ENCODE measurements around the gene TMEM121. TPM values are rescaled to one million over a fixed set of nuclear protein-coding genes. Genes with fewer than 3 reads are reported as not detected.

TMEM121 gene
- total and polyA plus RNA-seq, 4 donors: 0.33 to 1.5 (median 0.37) TPM; not detected in 1

DNA sequence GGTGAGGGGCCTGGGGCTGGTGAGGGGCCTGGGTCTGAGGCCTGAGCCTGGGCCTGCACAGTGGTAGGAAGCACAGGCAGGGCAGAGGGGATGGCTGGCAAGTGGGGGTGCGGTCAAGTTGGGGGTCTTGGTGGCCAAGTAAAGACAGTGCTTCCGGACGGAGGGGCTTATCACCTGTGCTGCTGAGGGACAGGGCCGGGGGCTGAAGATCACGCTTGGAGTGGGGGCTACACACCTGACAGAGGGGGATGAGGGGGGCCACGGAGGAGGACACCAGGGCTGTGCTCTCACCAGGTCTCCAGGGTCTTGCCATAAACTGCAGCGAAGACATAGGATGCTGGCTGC lies 23.1 kb upstream of the TMEM121 start:
- Histone ChIP-seq H3K36me3 (ENCODE audit: control insufficient read depth in 4 of 4, insufficient read depth in 3 of 4, low read depth in 1 of 4, low read length in 3 of 4) (no peaks in the 10 kb centered on the region), H3K27ac (ENCODE audit: low read depth in 1 of 2, low read length in 2 of 2) (no peak overlapping the region), H3K4me3 (ENCODE audit: low read depth in 1 of 3, low read length in 3 of 3) (no peak overlapping the region), H3K9me3 (ENCODE audit: control insufficient read depth in 4 of 4, low read length in 3 of 4) (no peaks in the 10 kb centered on the region), H3K27me3 (ENCODE audit: control insufficient read depth in 4 of 4, insufficient read depth in 4 of 4, low read length in 3 of 4) (no peaks in the 10 kb centered on the region), H3K9ac (ENCODE audit: low read depth in 1 of 2, low read length in 2 of 2) (no peak overlapping the region), H3K4me1 (ENCODE audit: control insufficient read depth in 4 of 4, insufficient read depth in 4 of 4, low read length in 3 of 4) (peaks cover 0 to 9% (median 5%) of the 10 kb centered on the region in 4 donors)
- TF ChIP-seq RXRA (IDR thresholded peaks at IDR 0.05): no peak
- no peak for TF ChIP-seq SP1 (IDR thresholded peaks at IDR 0.05)
- TF ChIP-seq JUND (IDR thresholded peaks at IDR 0.05): no peak
- TF ChIP-seq REST (IDR thresholded peaks at IDR 0.05): no peak
- TF ChIP-seq, protein P1, sequence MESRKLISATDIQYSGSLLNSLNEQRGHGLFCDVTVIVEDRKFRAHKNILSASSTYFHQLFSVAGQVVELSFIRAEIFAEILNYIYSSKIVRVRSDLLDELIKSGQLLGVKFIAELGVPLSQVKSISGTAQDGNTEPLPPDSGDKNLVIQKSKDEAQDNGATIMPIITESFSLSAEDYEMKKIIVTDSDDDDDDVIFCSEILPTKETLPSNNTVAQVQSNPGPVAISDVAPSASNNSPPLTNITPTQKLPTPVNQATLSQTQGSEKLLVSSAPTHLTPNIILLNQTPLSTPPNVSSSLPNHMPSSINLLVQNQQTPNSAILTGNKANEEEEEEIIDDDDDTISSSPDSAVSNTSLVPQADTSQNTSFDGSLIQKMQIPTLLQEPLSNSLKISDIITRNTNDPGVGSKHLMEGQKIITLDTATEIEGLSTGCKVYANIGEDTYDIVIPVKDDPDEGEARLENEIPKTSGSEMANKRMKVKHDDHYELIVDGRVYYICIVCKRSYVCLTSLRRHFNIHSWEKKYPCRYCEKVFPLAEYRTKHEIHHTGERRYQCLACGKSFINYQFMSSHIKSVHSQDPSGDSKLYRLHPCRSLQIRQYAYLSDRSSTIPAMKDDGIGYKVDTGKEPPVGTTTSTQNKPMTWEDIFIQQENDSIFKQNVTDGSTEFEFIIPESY (IDR thresholded peaks at IDR 0.05): no peak
- TF ChIP-seq NR2F2 (IDR thresholded peaks at IDR 0.05): no peak
- no peak for TF ChIP-seq HNF4A (conservative IDR thresholded peaks at IDR 0.05)
- WGBS: 92% methylated on average over 7 of the region's 7 CpGs
- no peak for DNase-seq (ENCODE audit: low spot score)

- Histone ChIP-seq H3K9ac (ENCODE audit: low read depth in 1 of 2, low read length in 2 of 2) (no peak overlapping the region), H3K36me3 (ENCODE audit: control insufficient read depth in 4 of 4, insufficient read depth in 3 of 4, low read depth in 1 of 4, low read length in 3 of 4) (no peaks in the 10 kb centered on the region), H3K4me1 (ENCODE audit: control insufficient read depth in 4 of 4, insufficient read depth in 4 of 4, low read length in 3 of 4) (peaks cover 0 to under 1% (median 0%) of the 10 kb centered on the region in 4 donors), H3K27me3 (ENCODE audit: control insufficient read depth in 4 of 4, insufficient read depth in 4 of 4, low read length in 3 of 4) (no peaks in the 10 kb centered on the region), H3K27ac (ENCODE audit: low read depth in 1 of 2, low read length in 2 of 2) (no peak overlapping the region), H3K9me3 (ENCODE audit: control insufficient read depth in 4 of 4, low read length in 3 of 4) (no peaks in the 10 kb centered on the region), H3K4me3 (ENCODE audit: low read depth in 1 of 3, low read length in 3 of 3) (no peak overlapping the region)
- TF ChIP-seq NR2F2 (IDR thresholded peaks at IDR 0.05) (no peak), TAF1 (conservative IDR thresholded peaks at IDR 0.05) (no peak)
- TF ChIP-seq, protein P1 (IDR thresholded peaks at IDR 0.05): no peak
- DNase-seq (ENCODE audit: low spot score): no peak
- WGBS: 79% methylated on average over 29 of the region's 29 CpGs
Measured at GRCh38 chr14:105503935-105504692, 22.3 kb upstream of the TMEM121 start.

GRCh38 chr14:105505101-105505500 lies 21.3 kb upstream of the TMEM121 start:
- no peak for DNase-seq (ENCODE audit: low spot score)
- Histone ChIP-seq H3K4me3 (ENCODE audit: low read depth in 1 of 3, low read length in 3 of 3) (no peak overlapping the region), H3K9ac (ENCODE audit: low read depth in 1 of 2, low read length in 2 of 2) (no peak overlapping the region), H3K9me3 (ENCODE audit: control insufficient read depth in 4 of 4, low read length in 3 of 4) (no peaks in the 10 kb centered on the region), H3K27ac (ENCODE audit: low read depth in 1 of 2, low read length in 2 of 2) (no peak overlapping the region), H3K27me3 (ENCODE audit: control insufficient read depth in 4 of 4, insufficient read depth in 4 of 4, low read length in 3 of 4) (no peaks in the 10 kb centered on the region), H3K36me3 (ENCODE audit: control insufficient read depth in 4 of 4, insufficient read depth in 3 of 4, low read depth in 1 of 4, low read length in 3 of 4) (no peaks in the 10 kb centered on the region), H3K4me1 (ENCODE audit: control insufficient read depth in 4 of 4, insufficient read depth in 4 of 4, low read length in 3 of 4) (no peaks in the 10 kb centered on the region)
- 89% methylated on average over 16 of the region's 16 CpGs for WGBS
- TF ChIP-seq FOXA2 (IDR thresholded peaks at IDR 0.05) (no peak), GABPA (IDR thresholded peaks at IDR 0.05 in 1 of 2, conservative IDR thresholded peaks at IDR 0.05 in 1 of 2) (no peak), HNF4A (conservative IDR thresholded peaks at IDR 0.05) (no peak), FOXA1 (IDR thresholded peaks at IDR 0.05) (no peak), ATF3 (IDR thresholded peaks at IDR 0.05) (no peak), TAF1 (conservative IDR thresholded peaks at IDR 0.05) (no peak), SP1 (IDR thresholded peaks at IDR 0.05) (no peak), HNF4G (IDR thresholded peaks at IDR 0.05) (no peak), JUND (IDR thresholded peaks at IDR 0.05) (no peak)
- TF ChIP-seq, protein P1 (IDR thresholded peaks at IDR 0.05): no peak
